Trophoblast cell (in vitro differentiated cells and primary cell): ENCODE measurements around the gene DMRT2.
A peak's percentile ranks its signal among the peaks of the same experiment; 100 is the strongest.

Experiments used
- DNase-seq, 2 donors: peaks; one replicate each; pipeline ENCODE4 v3.0.0-alpha.2; 2016
- H2AFZ ChIP-seq: 2 replicates; pipeline ENCODE4 v1.6.1; 2013; ENCODE audit warnings: low read length, moderate library complexity, mild to moderate bottlenecking; ENCODE audit not compliant: insufficient read depth, poor library complexity
- H2AK5ac ChIP-seq: 2 replicates; pipeline ENCODE4 v1.6.1; 2013; ENCODE audit warnings: mild to moderate bottlenecking, low read length
- H2BK120ac ChIP-seq: 2 replicates; pipeline ENCODE4 v1.6.1; 2013; ENCODE audit warnings: low read length, mild to moderate bottlenecking, moderate library complexity; ENCODE audit not compliant: insufficient read depth, poor library complexity
- H2BK12ac ChIP-seq: 2 replicates; pipeline ENCODE4 v1.6.1; 2013; ENCODE audit warnings: mild to moderate bottlenecking, low read length, moderate library complexity
- H2BK5ac ChIP-seq: 2 replicates; pipeline ENCODE4 v1.6.1; 2013; ENCODE audit warnings: low read length, low read depth, moderate library complexity, mild to moderate bottlenecking; ENCODE audit not compliant: poor library complexity
- H3K14ac ChIP-seq: 2 replicates; pipeline ENCODE4 v1.6.1; 2013; ENCODE audit warnings: mild to moderate bottlenecking, low read length
- H3K18ac ChIP-seq: 2 replicates; pipeline ENCODE4 v1.6.1; 2013; ENCODE audit warnings: mild to moderate bottlenecking, low read length
- H3K23ac ChIP-seq: 2 replicates; pipeline ENCODE4 v1.6.1; 2013; ENCODE audit warnings: low read length
- H3K27ac ChIP-seq: 2 replicates; pipeline ENCODE4 v1.5.1; 2013; ENCODE audit warnings: low read depth, mild to moderate bottlenecking, inconsistent platforms, low read length, moderate library complexity
- H3K27me3 ChIP-seq: 2 replicates; pipeline ENCODE4 v1.6.1; 2013; ENCODE audit warnings: inconsistent platforms, mild to moderate bottlenecking, low read length, moderate library complexity; ENCODE audit not compliant: insufficient read depth
- H3K36me3 ChIP-seq, 2 experiments: 1 replicate in 1 of 2; 2 replicates in 1 of 2; pipeline ENCODE4 v1.6.1; 2013; ENCODE audit warnings: low read length in 2 of 2, mild to moderate bottlenecking in 2 of 2, moderate library complexity in 1 of 2; ENCODE audit not compliant: insufficient read depth in 2 of 2, control insufficient read depth in 1 of 2
- H3K4ac ChIP-seq: 2 replicates; pipeline ENCODE4 v1.6.1; 2013; ENCODE audit warnings: low read depth, mild to moderate bottlenecking, low read length, moderate library complexity
- H3K4me1 ChIP-seq, 2 experiments: 1 replicate in 1 of 2; 2 replicates in 1 of 2; pipeline ENCODE4 v1.6.1; 2013; ENCODE audit warnings: low read length in 2 of 2, mild to moderate bottlenecking in 2 of 2, moderate library complexity in 1 of 2; ENCODE audit not compliant: insufficient read depth in 2 of 2, control insufficient read depth in 1 of 2
- H3K4me2 ChIP-seq: 2 replicates; pipeline ENCODE4 v1.6.1; 2013; ENCODE audit warnings: inconsistent platforms, mild to moderate bottlenecking, low read length, moderate library complexity
- H3K4me3 ChIP-seq: 2 replicates; pipeline ENCODE4 v1.5.1; 2013; ENCODE audit warnings: mild to moderate bottlenecking, low read depth, low read length, inconsistent platforms
- H3K79me1 ChIP-seq: one replicate; pipeline ENCODE4 v1.6.1; 2013; ENCODE audit warnings: low read length
- H3K79me2 ChIP-seq: 2 replicates; pipeline ENCODE4 v1.6.1; 2013; ENCODE audit warnings: low read length, mild to moderate bottlenecking; ENCODE audit not compliant: control insufficient read depth, insufficient read depth, poor library complexity
- H3K9ac ChIP-seq: 2 replicates; pipeline ENCODE4 v1.6.1; 2013; ENCODE audit warnings: mild to moderate bottlenecking, low read length
- H3K9me3 ChIP-seq: 2 replicates; pipeline ENCODE4 v1.6.1; 2013; ENCODE audit warnings: low read depth, mild to moderate bottlenecking, control low read depth, inconsistent platforms, low read length; ENCODE audit not compliant: insufficient read depth
- H4K12ac ChIP-seq: 2 replicates; pipeline ENCODE4 v1.6.1; 2013; ENCODE audit warnings: low read depth, mild to moderate bottlenecking, low read length, moderate library complexity
- H4K8ac ChIP-seq: 2 replicates; pipeline ENCODE4 v1.6.1; 2013; ENCODE audit warnings: low read depth, mild to moderate bottlenecking, low read length, moderate library complexity
- H4K91ac ChIP-seq: one replicate; pipeline ENCODE4 v1.6.1; 2013; ENCODE audit warnings: low read depth, mild to moderate bottlenecking, low read length, moderate library complexity
- WGBS: extraction: QIAGEN DNeasy Blood & Tissue Kit; methylation state at CpG from one replicate; pipeline ENCODE4 v1.1.7; 2013; ENCODE audit warnings: missing lambda C conversion rate; ENCODE audit not compliant: insufficient read length, insufficient coverage; ENCODE audit errors: extremely low coverage; 5-methylcytosine and 5-hydroxymethylcytosine counted together

Gene DMRT2

GRCh38 chr9:1098551-1098950, 48.4 kb downstream of the DMRT2 start:
- Histone ChIP-seq H3K9me3 (no peaks in the 10 kb centered on the region), H2AFZ (no peak overlapping the region), H3K4me1 (no peaks in the 10 kb centered on the region), H3K79me2 (no peaks in the 10 kb centered on the region), H3K79me1 (no peaks in the 10 kb centered on the region), H2AK5ac (no peak overlapping the region), H3K9ac (no peak overlapping the region), H2BK12ac (no peak overlapping the region), H4K12ac (no peak overlapping the region), H2BK120ac (no peak overlapping the region), H2BK5ac (no peak overlapping the region), H3K14ac (no peak overlapping the region), H3K27ac (no peak overlapping the region), H3K4me3 (no peak overlapping the region), H3K4ac (no peak overlapping the region), H3K27me3 (no peaks in the 10 kb centered on the region), H3K18ac (no peak overlapping the region), H3K4me2 (no peak overlapping the region), H3K23ac (no peak overlapping the region), H4K91ac (no peak overlapping the region), H3K36me3 (no peaks in the 10 kb centered on the region), H4K8ac (no peak overlapping the region)
- peak in 1 of 2 donors; percentile 26 for DNase-seq

GRCh38 chr9:1100201-1100600, 50.0 kb downstream of the DMRT2 start:
- WGBS, result no CpG with 5 or more reads among the region's 2 CpGs
- H3K4me2 ChIP-seq, result no peak overlapping the region
- no peaks in the 10 kb centered on the region for H3K36me3 ChIP-seq
- no peak overlapping the region for H3K14ac ChIP-seq
- no peak overlapping the region for H3K9ac ChIP-seq
- H2BK120ac ChIP-seq, result no peak overlapping the region
- H3K23ac ChIP-seq, result no peak overlapping the region
- no peak overlapping the region for H2BK5ac ChIP-seq
- no peak overlapping the region for H2AK5ac ChIP-seq
- H4K8ac ChIP-seq, result no peak overlapping the region
- H3K27me3 ChIP-seq, result no peaks in the 10 kb centered on the region
- H4K91ac ChIP-seq, result no peak overlapping the region
- H3K9me3 ChIP-seq, result no peaks in the 10 kb centered on the region
- no peak overlapping the region for H2BK12ac ChIP-seq
- no peaks in the 10 kb centered on the region for H3K4me1 ChIP-seq
- no peak overlapping the region for H3K27ac ChIP-seq
- no peaks in the 10 kb centered on the region for H3K79me2 ChIP-seq
- no peak overlapping the region for H3K18ac ChIP-seq
- no peak overlapping the region for H3K4me3 ChIP-seq
- DNase-seq, result no peak
- H4K12ac ChIP-seq, result no peak overlapping the region
- H2AFZ ChIP-seq, result no peak overlapping the region
- H3K4ac ChIP-seq, result no peak overlapping the region
- H3K79me1 ChIP-seq, result no peaks in the 10 kb centered on the region

- no peak overlapping the region for H4K12ac ChIP-seq
- no CpG with 5 or more reads among the region's 10 CpGs for WGBS
- no peak overlapping the region for H3K27ac ChIP-seq
- no peak overlapping the region for H3K4ac ChIP-seq
- no peaks in the 10 kb centered on the region for H3K79me1 ChIP-seq
- H3K9ac ChIP-seq, result no peak overlapping the region
- no peaks in the 10 kb centered on the region for H3K36me3 ChIP-seq
- H3K4me2 ChIP-seq, result no peak overlapping the region
- H3K14ac ChIP-seq, result no peak overlapping the region
- no peak overlapping the region for H4K8ac ChIP-seq
- H3K9me3 ChIP-seq, result no peaks in the 10 kb centered on the region
- peak; percentile 14 to 46 for DNase-seq
- H4K91ac ChIP-seq, result no peak overlapping the region
- no peaks in the 10 kb centered on the region for H3K4me1 ChIP-seq
- no peak overlapping the region for H2BK12ac ChIP-seq
- H3K18ac ChIP-seq, result no peak overlapping the region
- H2AFZ ChIP-seq, result no peak overlapping the region
- no peak overlapping the region for H3K4me3 ChIP-seq
- no peak overlapping the region for H3K23ac ChIP-seq
- no peak overlapping the region for H2AK5ac ChIP-seq
- H2BK120ac ChIP-seq, result no peak overlapping the region
- H2BK5ac ChIP-seq, result no peak overlapping the region
- no peaks in the 10 kb centered on the region for H3K79me2 ChIP-seq
- no peaks in the 10 kb centered on the region for H3K27me3 ChIP-seq
Observed at GRCh38 chr9:1100945-1101344, 50.8 kb downstream of the DMRT2 start.

- WGBS, result no CpG with 5 or more reads among the region's 7 CpGs
- Histone ChIP-seq H3K4ac (no peak overlapping the region), H3K27ac (no peak overlapping the region), H3K4me1 (no peaks in the 10 kb centered on the region), H3K4me2 (no peak overlapping the region), H2AFZ (no peak overlapping the region), H3K79me1 (no peaks in the 10 kb centered on the region), H2AK5ac (no peak overlapping the region), H2BK12ac (no peak overlapping the region), H3K23ac (no peak overlapping the region), H3K79me2 (no peaks in the 10 kb centered on the region), H3K18ac (no peak overlapping the region), H4K12ac (no peak overlapping the region), H3K36me3 (no peaks in the 10 kb centered on the region), H4K8ac (no peak overlapping the region), H2BK120ac (no peak overlapping the region), H3K27me3 (no peaks in the 10 kb centered on the region), H2BK5ac (no peak overlapping the region), H3K9me3 (no peaks in the 10 kb centered on the region), H4K91ac (no peak overlapping the region), H3K9ac (no peak overlapping the region), H3K4me3 (no peak overlapping the region), H3K14ac (no peak overlapping the region)
- DNase-seq, result no peak
Observed at GRCh38 chr9:1101846-1102641, 51.9 kb downstream of the DMRT2 start.
